Stimulated activated CD4-positive, alpha-beta T cell treated with anti-CD3 and anti-CD28 coated beads, TNF-alpha, amount 100 ng/mL, for 4 hours (primary cell): ENCODE results near the gene RCVRN.
"Not testable (repeated sequence)": the region's sequence is repeated elsewhere in the genome, so short reads cannot be mapped to it uniquely, and the experiment has no call there.

Experiments used
- DNase-seq, 3 experiments: peaks; one replicate each; pipeline ENCODE4 v3.0.0-alpha.2; 2020; ENCODE audit warnings: low read depth in 3 of 3

Gene RCVRN

DNA sequence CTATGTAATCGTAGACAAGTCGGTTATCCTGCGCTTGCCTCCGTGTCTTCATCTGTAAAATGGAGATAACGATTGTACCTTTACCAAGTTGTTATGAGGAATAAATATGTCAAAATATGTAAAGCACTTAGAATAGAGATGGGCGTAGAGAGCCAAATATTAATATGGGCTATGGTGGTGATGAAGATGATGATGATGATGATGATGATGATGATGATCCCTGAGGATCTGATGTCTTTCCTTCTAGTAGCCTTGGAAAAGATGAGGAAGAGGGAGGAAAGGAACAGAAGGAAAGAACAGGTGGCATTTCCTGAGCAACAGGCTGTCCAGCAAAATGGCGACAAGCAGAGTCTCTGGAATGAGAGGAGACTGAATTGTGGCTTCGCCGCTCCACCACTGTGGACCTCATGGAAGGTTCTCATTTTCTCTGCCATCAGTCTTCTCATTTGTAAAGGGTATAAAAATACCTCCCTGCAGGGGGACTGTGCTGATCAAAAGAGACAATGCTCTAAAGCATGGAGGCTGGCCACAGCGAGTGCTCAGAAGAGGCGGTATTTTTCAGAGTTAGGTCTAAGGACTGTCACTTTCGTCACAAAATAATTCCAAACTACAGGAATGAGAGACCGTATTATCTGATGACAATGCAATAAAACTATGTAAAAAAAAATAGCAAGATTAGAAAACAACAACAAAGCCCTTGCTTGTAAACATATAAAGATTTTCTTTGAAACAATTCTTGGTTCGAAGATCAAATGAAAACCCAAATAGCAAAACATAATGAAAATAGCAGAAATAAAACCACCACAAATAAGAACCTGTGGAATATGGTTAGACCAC is 17.2 kb upstream of the RCVRN start:
- DNase-seq: no peak

DNA sequence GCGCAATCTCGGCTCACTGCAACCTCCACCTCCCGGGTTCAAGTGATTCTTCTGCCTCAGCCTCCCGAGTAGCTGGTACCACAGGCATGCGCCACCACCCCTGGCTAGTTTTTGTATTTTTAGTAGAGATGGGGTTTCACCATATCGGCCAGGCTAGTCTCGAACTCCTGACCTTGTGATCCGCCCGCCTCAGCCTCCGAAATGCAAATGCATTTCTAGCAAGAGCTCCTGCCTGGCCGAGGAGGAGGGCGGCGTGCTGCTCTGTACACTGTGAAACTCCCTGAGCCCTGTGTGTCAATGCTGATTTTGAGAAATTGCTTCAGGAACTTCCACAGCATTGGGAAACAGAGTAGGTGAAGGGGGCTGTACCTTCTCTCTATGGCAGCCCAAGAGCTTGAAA is 16.1 kb upstream of the RCVRN start:
- not testable (repeated sequence) for DNase-seq

DNA sequence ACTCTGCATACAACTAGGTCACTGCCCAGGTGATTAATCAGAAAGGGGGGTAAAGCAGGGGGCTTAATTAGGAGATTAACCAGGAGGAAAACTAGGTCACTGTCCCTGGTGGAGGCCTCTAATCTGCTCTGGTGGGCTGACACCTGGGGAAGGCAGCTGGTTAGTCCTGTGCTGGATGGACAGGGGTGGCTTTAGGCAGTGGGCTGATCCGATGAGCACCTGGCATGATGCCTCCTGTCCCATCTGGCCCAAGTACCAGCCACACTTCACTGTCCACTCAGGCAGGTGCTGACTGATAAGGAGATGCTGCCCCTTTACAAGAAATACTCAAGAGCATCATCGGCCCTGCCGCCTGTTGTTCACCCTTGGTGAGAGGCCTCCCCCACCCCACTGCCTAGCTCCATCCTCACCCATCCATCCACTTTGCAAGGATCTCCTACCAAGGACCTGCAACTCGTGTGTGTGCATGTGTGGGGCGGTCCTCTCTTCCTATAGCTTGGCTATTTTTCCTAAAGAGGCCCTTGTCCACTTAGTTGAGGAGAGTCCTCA is 13.8 kb upstream of the RCVRN start:
- no peak for DNase-seq

GRCh38 chr17:9918352-9918751 is 13.3 kb upstream of the RCVRN start:
- no peak for DNase-seq

- no peak for DNase-seq
Observed at GRCh38 chr17:9917801-9918200, 12.7 kb upstream of the RCVRN start.

DNA sequence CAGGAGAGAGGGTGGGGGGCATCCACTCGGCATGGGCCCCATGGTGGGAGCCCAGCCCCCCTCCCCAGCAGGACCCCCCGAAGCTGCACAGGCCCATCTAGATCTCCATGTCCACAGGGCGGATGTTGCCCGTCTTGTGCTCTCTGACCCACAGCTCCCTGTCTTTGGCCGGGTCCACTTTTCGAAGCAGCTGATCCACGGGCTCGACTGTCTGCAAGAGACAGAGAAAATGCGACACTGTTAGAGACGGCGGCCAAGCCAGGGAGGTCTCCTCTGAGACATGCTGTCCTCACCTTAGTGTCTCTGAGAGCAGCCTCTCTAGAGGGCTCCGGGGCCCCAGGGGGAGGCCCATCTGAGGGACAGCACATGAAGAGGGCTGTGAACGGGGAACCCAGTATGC is 12.1 kb upstream of the RCVRN start:
- DNase-seq: no peak

GRCh38 chr17:9916108-9916507 is 11.0 kb upstream of the RCVRN start:
- no peak for DNase-seq

- DNase-seq: no peak
Observed at GRCh38 chr17:9913476-9913875, 8.4 kb upstream of the RCVRN start.

DNA sequence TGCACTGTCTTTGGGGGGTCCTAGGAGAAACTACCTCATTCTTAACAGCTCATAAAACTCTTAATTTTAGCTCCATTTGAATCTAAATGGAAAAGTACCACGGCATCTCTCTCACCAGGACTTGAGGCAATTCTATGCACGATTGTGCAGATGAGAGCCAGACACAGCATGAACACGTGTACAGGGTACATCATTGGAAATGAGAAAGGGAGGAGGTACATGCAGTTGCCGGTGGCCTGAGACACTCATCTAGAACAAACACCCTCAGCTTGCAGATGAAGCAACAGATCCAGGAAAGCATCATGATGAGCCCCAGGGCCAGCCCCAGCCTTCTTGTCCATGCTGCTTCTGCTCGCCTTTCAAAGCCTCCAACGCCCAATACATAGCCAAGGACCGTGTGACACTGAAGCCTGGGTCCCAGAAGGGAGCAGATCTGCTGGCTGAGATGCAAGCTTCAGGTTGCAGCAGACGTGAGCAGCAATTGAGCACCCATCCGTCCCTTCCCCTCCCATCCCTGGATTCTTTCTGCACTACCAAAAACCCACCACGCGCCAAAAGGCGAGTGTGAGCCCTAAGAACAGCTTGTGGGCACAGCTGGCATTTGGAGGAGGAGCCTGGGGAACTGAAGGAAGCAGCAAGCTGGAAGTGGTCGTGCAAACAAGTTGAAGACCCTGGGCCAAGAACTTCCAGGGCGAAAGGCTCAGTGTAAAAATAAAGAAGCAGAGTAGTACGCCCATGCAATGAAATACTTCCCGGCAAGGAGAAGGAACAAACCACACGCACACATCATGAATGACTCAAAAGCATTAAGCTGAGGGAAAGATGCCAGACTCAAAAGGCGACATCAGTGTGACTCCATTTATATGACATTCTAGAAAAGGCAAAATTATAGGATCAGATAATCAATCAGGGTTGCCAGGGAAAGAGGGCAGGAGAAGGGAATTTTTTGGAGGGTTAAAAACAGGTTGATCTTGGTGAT is 7.3 kb upstream of the RCVRN start:
- no peak for DNase-seq

- no peak for DNase-seq
Observed at GRCh38 chr17:9911089-9911488, 6.0 kb upstream of the RCVRN start.

DNA sequence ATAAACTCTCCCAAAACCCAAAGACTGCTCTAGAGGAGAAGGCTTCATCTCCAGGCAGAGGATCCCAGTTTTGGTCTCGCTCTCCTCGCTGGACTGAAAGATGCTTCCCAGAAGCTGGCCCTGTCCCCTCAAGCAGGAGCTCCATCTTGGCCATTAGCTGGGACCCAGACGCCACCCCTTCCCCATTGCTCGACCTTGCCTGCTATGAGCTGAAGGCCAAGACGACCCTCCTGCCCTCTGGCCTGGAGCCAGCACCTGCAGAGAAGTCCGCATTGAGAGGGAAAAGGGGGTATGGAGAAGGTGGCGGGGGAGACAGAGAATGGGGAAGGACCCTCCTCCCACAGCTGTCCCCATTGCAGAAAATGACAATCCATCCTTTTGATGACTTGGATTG is 3.6 kb upstream of the RCVRN start:
- DNase-seq: no peak

DNA sequence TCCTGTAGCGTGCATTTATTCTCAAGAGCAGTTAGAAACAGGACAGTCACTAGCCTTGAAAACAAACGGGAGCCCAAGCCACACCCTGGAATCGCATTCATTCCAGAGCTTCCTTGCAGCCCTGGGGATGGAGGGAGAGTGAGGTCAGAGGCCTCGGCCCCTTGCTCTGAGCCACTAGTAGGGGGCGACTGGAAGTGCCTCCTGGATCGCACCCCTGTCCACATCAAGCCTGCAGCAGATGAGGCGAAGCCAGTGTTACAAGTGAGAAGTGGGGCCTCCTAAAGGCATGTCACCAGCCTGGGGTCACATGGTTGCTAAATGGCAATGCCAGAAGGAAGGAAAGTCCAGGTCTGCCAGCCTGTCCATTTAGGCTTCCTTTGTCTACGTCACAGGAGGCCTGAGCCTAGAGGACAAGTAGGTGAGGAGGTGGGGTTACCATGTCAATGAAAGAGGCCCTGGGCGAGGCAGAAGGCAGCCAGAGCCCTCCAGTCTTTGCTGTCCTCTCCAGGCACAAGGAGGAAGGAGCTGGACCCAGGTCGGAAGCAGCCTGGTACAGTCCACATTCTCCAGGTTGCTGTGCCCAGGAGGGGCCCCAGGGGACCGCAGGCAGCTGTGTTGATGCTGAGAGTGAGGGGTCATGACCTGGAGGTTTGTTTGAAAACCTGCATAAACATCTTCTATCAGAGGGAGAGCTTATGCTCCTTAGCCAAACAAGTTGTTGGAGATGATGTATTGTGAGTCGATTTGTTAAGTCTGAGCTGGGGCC is 3.0 kb upstream of the RCVRN start:
- DNase-seq: no peak

DNA sequence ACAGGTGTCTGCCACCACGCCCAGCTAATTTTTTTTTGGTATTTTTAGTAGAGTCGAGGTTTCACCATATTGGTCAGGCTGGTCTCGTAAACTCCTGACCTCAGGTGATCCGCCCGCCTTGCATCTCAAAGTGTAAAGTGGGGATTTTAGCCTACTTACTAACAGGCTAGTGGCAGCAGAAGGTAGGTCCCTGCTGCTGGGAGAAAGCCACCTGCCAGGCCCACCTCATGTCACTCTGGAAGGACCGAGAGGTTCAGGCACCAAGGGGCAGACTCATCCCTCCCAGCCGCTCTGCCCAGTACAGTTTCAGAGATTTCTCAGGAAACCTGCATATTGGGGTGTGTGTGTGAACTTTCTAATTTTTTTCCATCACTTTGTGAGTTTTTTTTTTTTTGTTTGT is 2.1 kb upstream of the RCVRN start:
- no peak for DNase-seq

GRCh38 chr17:9906616-9907015 is 1.5 kb upstream of the RCVRN start:
- no peak for DNase-seq

GRCh38 chr17:9905902-9906301 is 831 bp upstream of the RCVRN start:
- no peak for DNase-seq

- DNase-seq: no peak
Observed at GRCh38 chr17:9904277-9905077, 594 bp downstream of the RCVRN start.

DNA sequence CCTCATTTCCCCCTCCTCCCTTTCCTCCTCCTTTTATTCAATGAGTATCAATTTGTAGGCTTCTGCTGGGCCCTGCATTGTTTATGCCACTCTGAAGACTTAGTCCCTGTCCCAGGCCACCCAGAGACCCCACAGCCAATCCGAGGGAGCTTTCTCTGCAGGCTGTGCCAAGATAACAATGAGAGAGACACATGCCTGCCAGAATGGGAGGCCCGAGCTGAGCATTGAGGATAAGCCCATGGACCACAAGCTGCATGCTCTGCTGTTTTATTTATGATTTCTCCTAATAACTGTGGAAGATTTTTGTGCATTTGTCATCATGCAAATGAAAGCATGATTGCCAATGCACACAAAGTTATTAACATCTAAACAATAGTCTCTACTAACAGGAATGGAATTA is 3.0 kb downstream of the RCVRN start:
- DNase-seq: no peak

DNA sequence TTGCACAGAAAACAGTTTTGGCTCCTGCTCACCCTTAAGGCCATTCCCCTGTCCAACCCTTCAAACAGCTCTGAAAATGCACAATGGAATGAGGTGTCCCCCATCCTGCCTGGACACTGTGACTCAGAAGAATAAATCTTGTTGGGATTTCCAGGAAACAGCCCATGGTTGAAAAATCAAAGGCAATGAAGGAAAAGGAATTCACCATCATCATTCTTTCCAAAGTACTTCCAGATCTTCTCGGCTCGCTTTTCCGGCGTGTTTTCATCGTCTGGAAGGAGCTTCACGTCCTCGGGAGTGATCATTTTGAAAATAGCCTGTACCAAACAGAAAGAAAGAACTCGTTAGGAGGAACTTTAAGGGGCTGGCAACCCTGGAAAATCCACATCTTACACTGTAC is 4.3 kb downstream of the RCVRN start:
- DNase-seq: no peak

- DNase-seq: no peak
Observed at GRCh38 chr17:9900044-9900594, 5.0 kb downstream of the RCVRN start.

DNA sequence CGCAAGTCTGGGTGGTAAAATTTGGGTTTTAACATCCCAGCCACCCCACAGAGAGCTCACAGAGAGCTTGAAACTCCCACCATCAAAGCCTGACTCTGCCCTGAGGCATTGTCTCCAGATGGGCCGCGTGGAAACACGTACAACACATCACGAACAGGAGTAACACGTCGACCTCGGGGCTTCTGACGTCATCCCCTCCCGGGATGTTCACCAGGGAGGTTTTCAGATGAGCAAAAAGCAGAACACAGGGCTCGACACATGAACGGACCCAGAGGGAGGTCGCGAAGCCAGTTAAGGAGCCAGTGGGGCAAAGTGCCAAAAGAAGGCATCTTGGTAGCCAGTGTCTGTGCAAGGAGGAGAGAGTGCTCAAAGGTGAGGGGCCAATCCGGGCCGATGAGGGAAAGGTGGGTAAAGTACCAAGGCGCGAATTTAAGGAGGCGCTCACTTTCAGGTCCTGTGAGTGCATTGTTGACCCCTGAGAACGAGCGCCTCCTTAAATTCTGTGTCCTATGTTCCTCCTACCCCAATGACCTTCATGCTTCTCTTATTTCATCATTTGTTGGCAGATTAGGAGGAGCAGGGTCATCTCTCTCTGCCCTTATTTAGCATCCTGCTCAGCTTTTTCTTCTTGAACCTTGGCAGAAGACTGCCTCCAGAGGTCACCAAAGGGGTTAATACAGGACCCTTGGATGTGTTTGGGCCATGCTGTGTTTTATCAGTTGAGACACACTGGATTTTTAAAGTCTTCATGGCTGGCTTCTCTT is 5.6 kb downstream of the RCVRN start:
- no peak for DNase-seq
